HepG2 (cell line): ENCODE measurements around the gene TBC1D22A. TPM values are rescaled to one million over a fixed set of nuclear protein-coding genes. Genes with fewer than 3 reads are reported as not detected.

Experiments
- ATAC-seq: fragments of 200-7000 bp; cut with Tn5 transposase; 3 replicates; pipeline ENCODE4 v1.9.1; 2020; ENCODE audit warnings: mild to moderate bottlenecking, moderate library complexity
- BruUV-seq: library from RNA; stranded (reverse); fragments of 400-500 nt; replicated peaks from 2 replicates; lab custom pipeline; 2021; lab: Mats Ljungman, UMichigan
- CTCF ChIA-PET: fragments of 300-600 bp; formaldehyde crosslinking; extraction: SDS; loops from one replicate; lab custom pipeline; 2021; ENCODE audit warnings: low total read pairs, inconsistent platforms, low intra/inter-chr PET ratio; lab: Yijun Ruan, JAX
- POLR2A ChIA-PET: fragments of 350-600 bp; sonication (Branson Sonifier 250); formaldehyde crosslinking; loops from one replicate; lab custom pipeline; 2020; ENCODE audit warnings: antibody characterized with exemption, inconsistent platforms; lab: Yijun Ruan, JAX
- DNase-seq: peaks from one replicate; pipeline ENCODE4 v3.0.0-alpha.2; 2015; ENCODE audit warnings: low spot score
- FAIRE-seq: peaks from 3 replicates; lab custom pipeline; 2011; peaks lifted over from hg19 to GRCh38; lab: Jason Lieb, UNC
- H2AFZ ChIP-seq: one replicate; pipeline ENCODE4 v1.6.1; 2011; ENCODE audit warnings: low read length, inconsistent platforms
- H3K27ac ChIP-seq: fragments of 300-600 bp; 3 replicates; pipeline ENCODE4 v1.8.0; 2011; ENCODE audit warnings: mixed run types, mild to moderate bottlenecking, mixed read lengths, low read length, inconsistent platforms; ENCODE audit not compliant: insufficient read depth; ENCODE audit errors: extremely low read length
- H3K27me3 ChIP-seq, 2 experiments: fragments of 200-600 bp in 1 of 2; 2 replicates in 1 of 2; 3 replicates in 1 of 2; pipeline versions ENCODE4 v1.6.0 to v1.8.0; 2011; ENCODE audit warnings: low read length in 2 of 2, mild to moderate bottlenecking in 2 of 2, moderate library complexity in 2 of 2, inconsistent platforms in 1 of 2; ENCODE audit not compliant: insufficient read depth in 2 of 2, control insufficient read depth in 1 of 2
- H3K36me3 ChIP-seq, 2 experiments: fragments of 200-600 bp in 1 of 2; replicated peaks in 1 of 2; 2 replicates in 1 of 2; 3 replicates in 1 of 2; pipeline versions ENCODE4 v1.5.1 to v1.8.0; 2011; ENCODE audit warnings: low read length in 2 of 2, inconsistent platforms in 1 of 2; ENCODE audit not compliant: insufficient read depth in 2 of 2, control insufficient read depth in 1 of 2
- H3K4me1 ChIP-seq: 2 replicates; pipeline ENCODE4 v1.5.1; 2012; ENCODE audit warnings: low read length, inconsistent platforms; ENCODE audit not compliant: insufficient read depth
- H3K4me2 ChIP-seq: 2 replicates; pipeline ENCODE4 v1.6.0; 2011; ENCODE audit warnings: low read depth, low read length, inconsistent platforms
- H3K4me3 ChIP-seq, 3 experiments: fragments of 200-600 bp in 1 of 3; sonication (generic), shearing (Covaris generic) in 1 of 3; replicated peaks in 1 of 3; 2 replicates each; pipeline ENCODE4 v1.5.1; 2011 to 2016; ENCODE audit warnings: low read length in 3 of 3, inconsistent platforms in 2 of 3, low read depth in 2 of 3, mild to moderate bottlenecking in 2 of 3, control low read depth in 1 of 3, mixed read lengths in 1 of 3; ENCODE audit not compliant: insufficient read depth in 1 of 3
- H3K79me2 ChIP-seq: one replicate; pipeline ENCODE4 v1.6.1; 2011; ENCODE audit warnings: low read length, inconsistent platforms; ENCODE audit not compliant: insufficient read depth
- H3K9ac ChIP-seq: 2 replicates; pipeline ENCODE4 v1.6.0; 2011; ENCODE audit warnings: mild to moderate bottlenecking, low read depth, low read length, inconsistent platforms; ENCODE audit not compliant: insufficient read depth
- H3K9me3 ChIP-seq: 2 replicates; pipeline ENCODE4 v1.5.1; 2012; ENCODE audit warnings: mild to moderate bottlenecking, low read length
- H4K20me1 ChIP-seq: 2 replicates; pipeline ENCODE4 v1.6.0; 2011; ENCODE audit warnings: inconsistent platforms, mild to moderate bottlenecking, low read length, moderate library complexity; ENCODE audit not compliant: insufficient read depth
- ATF1 ChIP-seq: IDR thresholded peaks from 2 replicates; pipeline ENCODE4 v1.6.1; 2016; ENCODE audit warnings: mild to moderate bottlenecking, control low read depth
- CAMTA2 ChIP-seq: sonication (generic); formaldehyde crosslinking; IDR thresholded peaks from 2 replicates; pipeline ENCODE4 v1.4.0; 2020; ENCODE audit warnings: mild to moderate bottlenecking, missing genetic modification reagents, borderline replicate concordance
- CEBPB ChIP-seq: IDR thresholded peaks from 2 replicates; pipeline ENCODE4 v1.6.1; 2011; ENCODE audit warnings: low read depth, low read length, improper control_type of control experiment, borderline replicate concordance
- CREB1 ChIP-seq, 2 experiments: fragments of 450-650 bp in 1 of 2; IDR thresholded peaks; 2 replicates each; pipeline ENCODE4 v1.6.1; 2016 to 2017; ENCODE audit warnings: control low read depth in 1 of 2, mild to moderate bottlenecking in 1 of 2, missing compliant biosample characterization in 1 of 2, missing genetic modification characterization in 1 of 2
- HINFP ChIP-seq: sonication (generic); formaldehyde crosslinking; IDR thresholded peaks from 2 replicates; pipeline ENCODE4 v1.4.0; 2020; ENCODE audit warnings: low read depth, mild to moderate bottlenecking, missing genetic modification reagents
- HNRNPL ChIP-seq: fragments of 200-400 bp; formaldehyde crosslinking; IDR thresholded peaks from 2 replicates; pipeline ENCODE4 v1.6.1; 2017; ENCODE audit warnings: mild to moderate bottlenecking, low read depth, low read length
- IRX3 ChIP-seq: sonication (generic); formaldehyde crosslinking; IDR thresholded peaks from 2 replicates; pipeline ENCODE4 v1.8.1; 2023; ENCODE audit warnings: mild to moderate bottlenecking, low read depth, missing genetic modification reagents, borderline replicate concordance
- KLF15 ChIP-seq: sonication (generic); formaldehyde crosslinking; IDR thresholded peaks from 2 replicates; pipeline ENCODE4 v1.8.1; 2023; ENCODE audit warnings: borderline replicate concordance, mild to moderate bottlenecking, inconsistent platforms, missing genetic modification reagents, mixed read lengths
- MTF2 ChIP-seq: sonication (generic); formaldehyde crosslinking; IDR thresholded peaks from 2 replicates; pipeline ENCODE4 v1.5.0; 2020; ENCODE audit warnings: missing genetic modification reagents, borderline replicate concordance
- PRPF4 ChIP-seq: fragments of 200-400 bp; formaldehyde crosslinking; IDR thresholded peaks from 2 replicates; pipeline ENCODE4 v1.6.1; 2016; ENCODE audit warnings: low read length, low read depth; ENCODE audit not compliant: poor library complexity, severe bottlenecking
- THAP11 ChIP-seq: IDR thresholded peaks from 2 replicates; pipeline ENCODE4 v1.6.1; 2016; ENCODE audit warnings: missing biosample characterization, missing genetic modification reagents
- ZBTB20 ChIP-seq: sonication (generic); formaldehyde crosslinking; IDR thresholded peaks from 2 replicates; pipeline ENCODE4 v1.8.1; 2023; ENCODE audit warnings: missing genetic modification reagents, low read depth, mild to moderate bottlenecking, borderline replicate concordance
- ZBTB26 ChIP-seq: IDR thresholded peaks from 2 replicates; pipeline ENCODE4 v1.6.1; 2016; ENCODE audit warnings: missing compliant biosample characterization, missing genetic modification reagents, borderline replicate concordance
- ZMYM3 ChIP-seq: sonication (generic); formaldehyde crosslinking; IDR thresholded peaks from 2 replicates; pipeline ENCODE4 v1.5.1; 2020; ENCODE audit warnings: mild to moderate bottlenecking, missing genetic modification reagents
- ZNF468 ChIP-seq: sonication (generic); formaldehyde crosslinking; IDR thresholded peaks from 2 replicates; pipeline ENCODE4 v1.8.0; 2022; ENCODE audit warnings: mild to moderate bottlenecking, moderate library complexity, missing genetic modification reagents
- ZNF546 ChIP-seq: sonication (generic); formaldehyde crosslinking; conservative IDR thresholded peaks from 2 replicates; pipeline ENCODE4 v1.8.1; 2023; ENCODE audit warnings: mild to moderate bottlenecking, missing genetic modification reagents
- ZNF574 ChIP-seq: sonication (generic); formaldehyde crosslinking; IDR thresholded peaks from 2 replicates; pipeline ENCODE4 v1.4.0; 2020; ENCODE audit warnings: missing genetic modification reagents
- WGBS: methylation state at CpG from one replicate; pipeline ENCODE4 v1.1.6; 2017; ENCODE audit warnings: low lambda C conversion rate; 5-methylcytosine and 5-hydroxymethylcytosine counted together
- in situ Hi-C: cut with HindIII; loops from 2 replicates; pipeline ENCODE4 v1.10.0; 2017; ENCODE audit warnings: low pct_unique_long_range_greater_than_20kb; ENCODE audit not compliant: extremely low pct_ligation_motif_present
- intact Hi-C: fragments of 100-400 bp; cut with micrococcal nuclease; formaldehyde crosslinking; loops from one replicate; pipeline ENCODE4 v1.10.0; 2022; ENCODE audit not compliant: unreplicated experiment
- polyA plus RNA-seq, 8 experiments: library from polyadenylated mRNA; depleted of rRNA in 3 of 8; stranded (reverse) in 7 of 8; unstranded in 1 of 8; fragments of >200 nt; fragmentation: Illumina TruSeq in 4 of 8; extraction: Trizol in 4 of 8; gene quantifications; 2 replicates each; pipeline versions ENCODE4 v1.2.1 to v1.2.3, GENCODE V29; 2011 to 2016; ENCODE audit warnings: low read depth in 4 of 8, missing spikeins in 1 of 8, mixed read lengths in 1 of 8; ENCODE audit not compliant: insufficient read depth in 1 of 8
- total RNA-seq, 5 experiments: library from RNA; depleted of rRNA; stranded (reverse); fragments of >200 nt; fragmentation: Illumina TruSeq; extraction: Trizol; gene quantifications; 2 replicates each; pipeline ENCODE4 v1.2.3, GENCODE V29; 2016; ENCODE audit warnings: low read depth in 1 of 5

TBC1D22A gene
- total and polyA plus RNA-seq, 2 of the 13 experiments (the other 11 are each of a cell fraction or from before 2014, with no cell fraction given), result 17.3 to 18.0 TPM

- H3K27ac ChIP-seq, result no peak overlapping the region
- ChIA-PET POLR2A (no interaction called here), CTCF (no interaction called here)
- no peak for DNase-seq
- H2AFZ ChIP-seq, result no peak overlapping the region
- intact Hi-C loops (no loop called here), in situ Hi-C loops (loop anchor here (25.0 kb wide), 1 partner anchor 1286 kb away; a partner anchor contains a TSS)
- BruUV-seq, result no TSS peak
- no peaks in the 10 kb centered on the region for H3K4me1 ChIP-seq
- H3K9me3 ChIP-seq, result no peaks in the 10 kb centered on the region
- 8% methylated on average over 4 of the region's 15 CpGs for WGBS
- no peaks in the 10 kb centered on the region for H3K79me2 ChIP-seq
- no peak for FAIRE-seq
- no peak for ATAC-seq
- H4K20me1 ChIP-seq, result peaks cover 4% of the 10 kb centered on the region; the same call in 1 of the 2 replicates
- no peak overlapping the region for H3K4me3 ChIP-seq
- no peak overlapping the region for H3K9ac ChIP-seq
- no peak overlapping the region for H3K4me2 ChIP-seq
- H3K36me3 ChIP-seq, result no peaks in the 10 kb centered on the region
- peaks cover 13 to 81% of the 10 kb centered on the region in 2 experiments; a peak in 4 of 5 replicates for H3K27me3 ChIP-seq
- TF ChIP-seq HINFP (CRISPR knock-in tag) (no peak), HNRNPL (no peak), PRPF4 (no peak), ZBTB20 (CRISPR knock-in tag) (no peak), CAMTA2 (CRISPR knock-in tag) (no peak), MTF2 (no peak), ZBTB26 (CRISPR knock-in tag) (no peak), THAP11 (CRISPR knock-in tag) (no peak), CEBPB (no peak), ZNF546 (CRISPR knock-in tag) (no peak), CREB1 (IDR thresholded peaks at IDR 0.05) (no peak), CREB1 (CRISPR knock-in tag; IDR thresholded peaks at IDR 0.05) (no peak), ATF1 (CRISPR knock-in tag) (no peak), ZNF468 (no peak), IRX3 (CRISPR knock-in tag) (no peak), KLF15 (CRISPR knock-in tag) (no peak), ZMYM3 (no peak), ZNF574 (no peak)
Measured at GRCh38 chr22:47201186-47201995, 438.9 kb downstream of the TBC1D22A start.
